Caco-2 (cell line): Measurements from ENCODE around the gene CDK9. TPM values are rescaled to one million over a fixed set of nuclear protein-coding genes. Genes with fewer than 3 reads are reported as not detected.

Source experiments
- BruUV-seq: library from RNA; stranded (reverse); fragments of 400-500 nt; replicated peaks from 2 replicates; lab custom pipeline; 2021; lab: Mats Ljungman, UMichigan
- CTCF ChIA-PET: fragments of 300-600 bp; sonication (Branson Sonifier 250); formaldehyde crosslinking; loops from one replicate; lab custom pipeline; 2022; ENCODE audit warnings: antibody characterized with exemption; lab: Charles Lee
- POLR2A ChIA-PET: fragments of 300-600 bp; sonication (Branson Sonifier 250); formaldehyde crosslinking; loops from one replicate; lab custom pipeline; 2022; ENCODE audit warnings: antibody characterized with exemption; lab: Charles Lee
- DNase-seq, 2 experiments: peaks; one replicate each; pipeline versions ENCODE4 v3.0.0 to v3.0.0-alpha.2; 2020 to 2022
- H3K27me3 ChIP-seq: replicated peaks from 2 replicates; pipeline ENCODE4 v1.6.0; 2011; ENCODE audit warnings: low read length; ENCODE audit not compliant: control insufficient read depth, insufficient read depth
- H3K36me3 ChIP-seq: 2 replicates; pipeline ENCODE4 v1.5.1; 2011; ENCODE audit warnings: low read length; ENCODE audit not compliant: control insufficient read depth, insufficient read depth
- H3K4me1 ChIP-seq: fragments of 250-450 bp; sonication (Bioruptor Pico); 2 replicates; pipeline ENCODE4 v1.5.1; 2020; ENCODE audit warnings: mild to moderate bottlenecking
- H3K4me3 ChIP-seq: 2 replicates; pipeline ENCODE4 v1.5.1; 2011; ENCODE audit warnings: low read depth, mild to moderate bottlenecking, control low read depth, low read length
- H3K9me3 ChIP-seq: fragments of 250-450 bp; sonication (Bioruptor Pico); 2 replicates; pipeline ENCODE4 v1.5.1; 2020; ENCODE audit warnings: mild to moderate bottlenecking, moderate library complexity
- H3K27ac Mint-ChIP-seq: one replicate; pipeline ENCODE4 v1.8.0; 2022; ENCODE audit warnings: mixed read lengths; ENCODE audit not compliant: unreplicated experiment
- H3K27me3 Mint-ChIP-seq: one replicate; pipeline ENCODE4 v1.8.0; 2022; ENCODE audit warnings: mixed read lengths; ENCODE audit not compliant: insufficient read depth, unreplicated experiment
- H3K36me3 Mint-ChIP-seq: one replicate; pipeline ENCODE4 v1.8.0; 2022; ENCODE audit warnings: mild to moderate bottlenecking, mixed read lengths; ENCODE audit not compliant: insufficient read depth, unreplicated experiment
- H3K4me1 Mint-ChIP-seq: one replicate; pipeline ENCODE4 v1.8.0; 2022; ENCODE audit warnings: low read depth, mixed read lengths; ENCODE audit not compliant: unreplicated experiment
- H3K4me3 Mint-ChIP-seq: one replicate; pipeline ENCODE4 v1.8.0; 2022; ENCODE audit warnings: mild to moderate bottlenecking, moderate library complexity, mixed read lengths; ENCODE audit not compliant: unreplicated experiment
- H3K9me3 Mint-ChIP-seq: one replicate; pipeline ENCODE4 v1.8.0; 2022; ENCODE audit warnings: mixed read lengths; ENCODE audit not compliant: unreplicated experiment
- CTCF ChIP-seq, 2 experiments: fragments of 200-600 bp in 1 of 2; IDR thresholded peaks; 1 replicate in 1 of 2; 2 replicates in 1 of 2; pipeline versions ENCODE4 v1.5.1 to v1.8.0; 2011 to 2022; ENCODE audit warnings: antibody characterized with exemption in 1 of 2, control low read depth in 1 of 2, inconsistent platforms in 1 of 2, low read depth in 1 of 2, low read length in 1 of 2, mild to moderate bottlenecking in 1 of 2, moderate library complexity in 1 of 2; ENCODE audit not compliant: insufficient read depth in 1 of 2, severe bottlenecking in 1 of 2, unreplicated experiment in 1 of 2
- intact Hi-C: fragments of 100-400 bp; cut with micrococcal nuclease; formaldehyde crosslinking; loops from one replicate; pipeline ENCODE4 v1.10.0; 2022; ENCODE audit not compliant: unreplicated experiment
- total RNA-seq: library from RNA; stranded (reverse); gene quantifications from 2 replicates; pipeline ENCODE4 v1.2.3, GENCODE V29; 2022

Gene CDK9
- total RNA-seq, 1 experiment from 2014 or later = 48.2 TPM

DNA sequence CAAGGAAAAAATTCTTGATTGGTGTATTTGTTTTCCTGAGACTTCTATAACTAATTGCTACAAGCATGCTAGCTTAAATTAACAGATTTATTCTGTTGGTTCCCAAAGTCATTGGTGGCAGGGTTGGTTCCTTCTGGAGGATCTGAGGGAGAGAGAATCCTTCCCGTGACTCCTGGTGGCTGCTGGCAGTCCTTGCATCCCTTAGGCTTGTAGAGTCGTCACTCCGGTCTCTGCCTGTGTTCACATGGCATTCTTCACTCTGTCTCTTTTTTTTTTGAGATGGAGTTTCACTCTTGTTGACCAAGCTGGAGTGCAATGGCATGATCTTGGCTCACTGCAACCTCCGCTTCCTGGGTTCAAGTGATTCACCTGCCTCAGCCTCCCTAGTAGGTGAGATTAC is 5.3 kb downstream of the CDK9 start:
- TF ChIP-seq CTCF (IDR thresholded peaks at IDR 0.05; ENCODE audit: insufficient read depth in 1 of 2, low read depth in 1 of 2, low read length in 1 of 2, severe bottlenecking in 1 of 2, unreplicated experiment in 1 of 2) = no peak
- no TSS peak for BruUV-seq
- H3K9me3 Mint-ChIP-seq = no peaks in the 10 kb centered on the region
- H3K27me3 Mint-ChIP-seq = no peaks in the 10 kb centered on the region
- no peak overlapping the region for H3K4me3 ChIP-seq
- intact Hi-C loops = no loop called here
- H3K27me3 ChIP-seq = no peaks in the 10 kb centered on the region
- H3K36me3 Mint-ChIP-seq = peaks cover 93% of the 10 kb centered on the region
- H3K4me3 Mint-ChIP-seq = no peak overlapping the region
- no peaks in the 10 kb centered on the region for H3K9me3 ChIP-seq
- ChIA-PET POLR2A (no interaction called here), CTCF (interaction anchor here (0.7 kb wide), 1 partner anchor 151 kb away, joined by 3 read pairs; no protein-coding TSS in a partner anchor)
- H3K4me1 Mint-ChIP-seq = no peaks in the 10 kb centered on the region
- DNase-seq = no peak
- no peaks in the 10 kb centered on the region for H3K4me1 ChIP-seq
- H3K27ac Mint-ChIP-seq = no peak overlapping the region
- H3K36me3 ChIP-seq = peaks cover 9% of the 10 kb centered on the region

GRCh38 chr9:127792417-127793031 is 6.7 kb downstream of the CDK9 start:
- Mint-ChIP-seq H3K27me3 (no peaks in the 10 kb centered on the region), H3K27ac (no peak overlapping the region), H3K4me3 (no peak overlapping the region), H3K36me3 (peaks cover 90% of the 10 kb centered on the region), H3K9me3 (no peaks in the 10 kb centered on the region), H3K4me1 (no peaks in the 10 kb centered on the region)
- ChIA-PET CTCF (interaction anchor here (0.6 to 1.0 kb wide), 4 partner anchors 9 to 77 kb away, joined by 3 to 5 read pairs (median 4); partner anchors contain the start of gene TOR2A), POLR2A (interaction anchor here (0.5 to 1.4 kb wide), 7 partner anchors 9 to 713 kb away, joined by 3 to 11 read pairs (median 6); no protein-coding TSS in a partner anchor)
- peaks cover 9% of the 10 kb centered on the region for H3K36me3 ChIP-seq
- DNase-seq = no peak
- intact Hi-C loops = no loop called here
- H3K4me1 ChIP-seq = no peaks in the 10 kb centered on the region
- no peaks in the 10 kb centered on the region for H3K9me3 ChIP-seq
- BruUV-seq = no TSS peak
- H3K27me3 ChIP-seq = no peaks in the 10 kb centered on the region
- TF ChIP-seq CTCF (IDR thresholded peaks at IDR 0.05; ENCODE audit: insufficient read depth in 1 of 2, low read depth in 1 of 2, low read length in 1 of 2, severe bottlenecking in 1 of 2, unreplicated experiment in 1 of 2) = no peak
- no peak overlapping the region for H3K4me3 ChIP-seq

DNA sequence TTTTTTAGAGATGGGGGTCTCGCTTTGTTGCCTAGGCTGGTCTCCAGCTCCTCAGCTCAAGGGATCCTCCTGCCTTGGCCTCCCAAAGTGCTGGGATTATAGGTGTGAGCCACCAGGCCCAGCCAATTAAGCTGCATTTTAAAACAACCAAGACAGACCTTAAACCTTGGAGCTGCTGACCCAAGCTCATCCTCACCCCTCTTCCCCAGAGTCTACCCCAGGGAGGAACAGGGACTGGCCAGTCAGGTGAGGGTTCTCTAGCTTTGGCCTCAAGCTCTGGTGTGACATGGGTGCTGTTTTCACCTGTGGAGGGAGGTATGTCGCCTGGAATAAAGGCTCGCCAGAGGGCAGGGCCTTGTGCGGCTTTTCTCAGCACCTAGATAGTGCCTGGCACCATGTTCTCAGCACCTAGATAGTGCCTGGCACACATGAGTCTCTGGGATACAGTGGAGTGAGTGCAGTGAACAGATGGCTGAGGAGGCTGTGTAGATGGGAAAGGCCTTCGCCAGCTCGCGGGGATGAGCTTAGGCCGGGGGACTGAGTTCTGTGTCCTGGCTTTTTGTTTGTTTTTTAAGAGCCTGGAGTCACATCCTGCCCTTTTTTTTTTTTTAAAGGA is 7.4 kb downstream of the CDK9 start:
- Mint-ChIP-seq H3K27ac (no peak overlapping the region), H3K4me3 (no peak overlapping the region), H3K36me3 (peaks cover 83% of the 10 kb centered on the region), H3K4me1 (peaks cover under 1% of the 10 kb centered on the region), H3K9me3 (no peaks in the 10 kb centered on the region), H3K27me3 (no peaks in the 10 kb centered on the region)
- POLR2A ChIA-PET = interaction anchor here (0.5 to 1.4 kb wide), 4 partner anchors 9 to 185 kb away, joined by 3 to 7 read pairs (median 5); no protein-coding TSS in a partner anchor
- no TSS peak for BruUV-seq
- Histone ChIP-seq H3K4me1 (peaks cover 6% of the 10 kb centered on the region), H3K27me3 (no peaks in the 10 kb centered on the region), H3K4me3 (no peak overlapping the region), H3K9me3 (no peaks in the 10 kb centered on the region), H3K36me3 (peaks cover 8% of the 10 kb centered on the region)
- CTCF ChIA-PET = interaction anchor here (0.5 to 1.0 kb wide), 3 partner anchors 59 to 252 kb away, joined by 3 to 5 read pairs (median 3); partner anchors contain the start of gene TOR2A
- no peak for TF ChIP-seq CTCF (IDR thresholded peaks at IDR 0.05; ENCODE audit: insufficient read depth in 1 of 2, low read depth in 1 of 2, low read length in 1 of 2, severe bottlenecking in 1 of 2, unreplicated experiment in 1 of 2)
- intact Hi-C loops = no loop called here
- no peak for DNase-seq
